ENCODE results near the gene POLE4. TPM values are rescaled to one million over a fixed set of nuclear protein-coding genes. Genes with fewer than 3 reads are reported as not detected.

The POLE4 gene
- total RNA-seq, 4 donors from 2014 or later, result 22.0 to 35.9 (median 28.7) TPM

GRCh38 chr2:74952575-74952974, 5.9 kb upstream of the POLE4 start:
- H3K27ac ChIP-seq (replicated peaks in 1 of 4), result no peak overlapping the region
- H3K4me1 ChIP-seq, result no peaks in the 10 kb centered on the region
- no peak for DNase-seq (ENCODE audit: extremely low spot score)
- intact Hi-C loops (cut with DNase I), result no loop called here
- WGBS, result 97% methylated on average over 8 of the region's 8 CpGs
- H3K9me3 ChIP-seq, result peaks cover 0 to 20% (median 0%) of the 10 kb centered on the region in 4 donors
- H3K4me3 ChIP-seq, result no peak overlapping the region
- no peaks in the 10 kb centered on the region for H3K27me3 ChIP-seq
- H3K36me3 ChIP-seq, result no peaks in the 10 kb centered on the region
- no peak for TF ChIP-seq EP300 (IDR thresholded peaks at IDR 0.05)
- TF ChIP-seq CTCF (IDR thresholded peaks at IDR 0.05), result no peak
- no peak for TF ChIP-seq POLR2A (IDR thresholded peaks at IDR 0.05; ENCODE audit: low read depth)
- TF ChIP-seq POLR2AphosphoS5 (IDR thresholded peaks at IDR 0.05), result no peak

DNA sequence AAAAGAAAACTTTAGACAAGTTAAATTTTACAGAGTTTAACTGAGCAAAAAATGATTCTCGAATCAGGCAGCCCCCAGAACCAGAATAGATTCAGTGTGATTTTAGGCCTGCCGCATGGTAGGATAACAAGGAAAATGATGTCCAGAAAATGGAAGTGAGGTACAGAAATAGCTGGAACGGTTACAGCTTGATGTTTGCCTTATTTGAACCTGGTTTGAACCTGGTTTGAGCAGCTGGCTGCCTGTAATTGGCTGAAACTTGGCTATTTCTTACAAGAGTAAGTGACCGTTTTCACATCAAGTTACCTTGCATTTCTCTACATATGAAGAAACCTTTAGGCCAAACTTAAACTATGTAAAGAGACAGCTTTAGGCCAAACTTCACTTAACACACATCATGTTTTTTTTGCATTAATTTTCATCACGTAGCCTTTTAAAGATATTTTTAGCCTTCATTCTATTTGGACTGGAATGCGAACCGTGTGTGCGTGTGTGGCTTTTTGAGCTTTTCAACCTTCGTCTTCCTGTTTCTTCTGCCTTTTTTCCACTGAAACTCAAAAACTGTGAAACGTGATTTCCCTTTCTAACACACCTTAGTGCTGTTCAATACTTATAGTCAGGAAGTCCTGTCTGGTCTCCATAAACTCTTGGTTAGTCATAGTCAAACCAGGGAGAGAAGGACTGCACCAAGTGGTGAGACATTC, 4.5 kb upstream of the POLE4 start:
- Histone ChIP-seq H3K27me3 (no peaks in the 10 kb centered on the region), H3K9me3 (peaks cover 0 to 20% (median 0%) of the 10 kb centered on the region in 4 donors), H3K36me3 (no peaks in the 10 kb centered on the region), H3K27ac (replicated peaks in 1 of 4) (no peak overlapping the region), H3K4me3 (no peak overlapping the region), H3K4me1 (peaks cover 4 to 10% (median 9%) of the 10 kb centered on the region in 4 donors)
- TF ChIP-seq POLR2A (IDR thresholded peaks at IDR 0.05; ENCODE audit: low read depth), result no peak
- no peak for TF ChIP-seq CTCF (IDR thresholded peaks at IDR 0.05)
- no peak for TF ChIP-seq POLR2AphosphoS5 (IDR thresholded peaks at IDR 0.05)
- no peak for TF ChIP-seq EP300 (IDR thresholded peaks at IDR 0.05)
- 81% methylated on average over 10 of the region's 10 CpGs for WGBS
- intact Hi-C loops (cut with DNase I), result no loop called here
- no peak for DNase-seq (ENCODE audit: extremely low spot score)

DNA sequence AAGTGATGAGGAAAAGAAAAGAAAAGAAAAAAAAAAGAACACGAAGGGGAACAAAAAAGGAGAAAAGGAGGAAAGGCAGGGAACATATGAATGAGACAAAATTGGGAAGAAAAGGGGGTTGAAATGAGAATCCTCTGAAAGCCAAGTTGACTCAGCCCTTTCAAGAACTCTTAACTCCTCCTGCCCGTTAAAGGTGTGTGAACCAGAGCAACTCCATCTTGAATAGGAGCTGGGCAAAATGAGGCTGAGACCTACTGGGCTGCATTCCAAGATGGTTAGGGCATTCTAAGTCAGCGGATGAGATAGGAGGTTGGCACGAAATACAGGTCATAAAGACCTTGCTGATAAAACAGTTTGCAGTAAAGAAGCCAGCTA, 4.0 kb upstream of the POLE4 start:
- Histone ChIP-seq H3K36me3 (no peaks in the 10 kb centered on the region), H3K27ac (replicated peaks in 1 of 4) (no peak overlapping the region), H3K4me3 (no peak overlapping the region), H3K9me3 (peaks cover 0 to 20% (median 0%) of the 10 kb centered on the region in 4 donors), H3K4me1 (peaks cover 10 to 15% (median 14%) of the 10 kb centered on the region in 4 donors), H3K27me3 (no peaks in the 10 kb centered on the region)
- no peak for TF ChIP-seq POLR2AphosphoS5 (IDR thresholded peaks at IDR 0.05)
- no peak for TF ChIP-seq POLR2A (IDR thresholded peaks at IDR 0.05; ENCODE audit: low read depth)
- no peak for TF ChIP-seq EP300 (IDR thresholded peaks at IDR 0.05)
- no peak for TF ChIP-seq CTCF (IDR thresholded peaks at IDR 0.05)
- no peak for DNase-seq (ENCODE audit: extremely low spot score)
- intact Hi-C loops (cut with DNase I), result no loop called here
- 92% methylated on average over 4 of the region's 4 CpGs for WGBS

DNA sequence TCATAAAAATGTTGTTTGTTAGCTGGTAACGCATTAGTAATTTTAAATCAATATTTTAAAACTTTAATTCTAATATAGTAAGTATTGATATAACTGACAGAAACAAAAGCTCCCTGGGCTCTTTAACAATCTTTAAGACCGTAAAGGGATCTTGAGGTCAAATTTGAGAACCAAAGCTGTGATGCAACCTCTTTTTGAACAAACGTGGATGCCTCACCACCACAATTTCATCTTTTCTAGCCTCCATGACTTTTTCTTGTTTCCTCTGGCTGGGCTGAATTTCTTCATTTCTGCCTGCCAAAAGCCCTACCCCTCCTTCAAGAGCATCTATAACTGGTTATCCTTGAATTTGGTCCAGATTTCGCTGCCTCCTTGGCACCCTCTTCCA, 563 bp upstream of the POLE4 start:
- Histone ChIP-seq H3K27me3 (no peaks in the 10 kb centered on the region), H3K4me3 (peak overlapping the region; percentile 68 to 77 (median 73)), H3K4me1 (peaks cover 10 to 18% (median 15%) of the 10 kb centered on the region in 4 donors), H3K9me3 (peaks cover 0 to 4% (median 0%) of the 10 kb centered on the region in 4 donors), H3K36me3 (peaks cover 0 to 15% (median 2%) of the 10 kb centered on the region in 4 donors), H3K27ac (replicated peaks in 1 of 4) (peak overlapping the region; percentile 90 to 95 (median 92))
- no peak for DNase-seq (ENCODE audit: extremely low spot score)
- TF ChIP-seq CTCF (IDR thresholded peaks at IDR 0.05), result no peak
- no peak for TF ChIP-seq POLR2AphosphoS5 (IDR thresholded peaks at IDR 0.05)
- TF ChIP-seq EP300 (IDR thresholded peaks at IDR 0.05), result no peak
- TF ChIP-seq POLR2A (IDR thresholded peaks at IDR 0.05; ENCODE audit: low read depth), result no peak
- 50% methylated on average over 4 of the region's 4 CpGs for WGBS
- intact Hi-C loops (cut with DNase I), result no loop called here
